Progenitor cell of endocrine pancreas (in vitro differentiated cells): ENCODE results near the gene BTBD9. TPM values are rescaled to one million over a fixed set of nuclear protein-coding genes. Genes with fewer than 3 reads are reported as not detected.

Experiments
- DNase-seq: peaks from one replicate; pipeline ENCODE4 v3.0.0; 2021; ENCODE audit warnings: low spot score; ENCODE audit not compliant: unreplicated experiment
- H3K27ac Mint-ChIP-seq: 2 replicates; pipeline ENCODE4 v1.8.0; 2021; ENCODE audit warnings: mild to moderate bottlenecking, moderate library complexity, mixed read lengths
- H3K27me3 Mint-ChIP-seq: 2 replicates; pipeline ENCODE4 v1.8.0; 2021; ENCODE audit warnings: mixed read lengths
- H3K36me3 Mint-ChIP-seq: 2 replicates; pipeline ENCODE4 v1.8.0; 2022; ENCODE audit warnings: mixed read lengths; ENCODE audit not compliant: insufficient read depth
- H3K4me1 Mint-ChIP-seq: 2 replicates; pipeline ENCODE4 v1.8.0; 2021; ENCODE audit warnings: low read depth, mixed read lengths
- H3K4me3 Mint-ChIP-seq: 2 replicates; pipeline ENCODE4 v1.8.0; 2021; ENCODE audit warnings: low read depth, mild to moderate bottlenecking, moderate library complexity, mixed read lengths
- H3K9me3 Mint-ChIP-seq: 2 replicates; pipeline ENCODE4 v1.8.0; 2021; ENCODE audit warnings: low read depth, mixed read lengths
- CTCF ChIP-seq: fragments of 200-600 bp; sonication (generic); IDR thresholded peaks from one replicate; pipeline ENCODE4 v1.5.0; 2021; ENCODE audit warnings: antibody characterized with exemption, mild to moderate bottlenecking; ENCODE audit not compliant: unreplicated experiment
- total RNA-seq: library from RNA; stranded (reverse); gene quantifications from 2 replicates; pipeline ENCODE4 v1.2.1, GENCODE V29; 2021

The BTBD9 gene
- total RNA-seq, 1 donor from 2014 or later = 25.9 TPM

- Mint-ChIP-seq H3K27me3 (no peaks in the 10 kb centered on the region), H3K4me1 (peaks cover 6% of the 10 kb centered on the region), H3K9me3 (no peaks in the 10 kb centered on the region), H3K27ac (no peak overlapping the region), H3K4me3 (no peak overlapping the region), H3K36me3 (peaks cover 2% of the 10 kb centered on the region)
- DNase-seq = no peak
- no peak for TF ChIP-seq CTCF
Measured at GRCh38 chr6:38610050-38610625, 29.6 kb downstream of the BTBD9 start.

- no peak overlapping the region for H3K27ac Mint-ChIP-seq
- DNase-seq = no peak
- no peak for TF ChIP-seq CTCF
- peaks cover 2% of the 10 kb centered on the region for H3K36me3 Mint-ChIP-seq
- H3K9me3 Mint-ChIP-seq = no peaks in the 10 kb centered on the region
- no peaks in the 10 kb centered on the region for H3K4me1 Mint-ChIP-seq
- H3K4me3 Mint-ChIP-seq = no peak overlapping the region
- no peaks in the 10 kb centered on the region for H3K27me3 Mint-ChIP-seq
Measured at GRCh38 chr6:38604700-38605099, 35.0 kb downstream of the BTBD9 start.

GRCh38 chr6:38603966-38604365 lies 35.8 kb downstream of the BTBD9 start:
- H3K36me3 Mint-ChIP-seq = peaks cover 2% of the 10 kb centered on the region
- H3K9me3 Mint-ChIP-seq = no peaks in the 10 kb centered on the region
- DNase-seq = no peak
- H3K27ac Mint-ChIP-seq = no peak overlapping the region
- H3K27me3 Mint-ChIP-seq = no peaks in the 10 kb centered on the region
- H3K4me3 Mint-ChIP-seq = no peak overlapping the region
- no peaks in the 10 kb centered on the region for H3K4me1 Mint-ChIP-seq
- no peak for TF ChIP-seq CTCF

GRCh38 chr6:38603496-38603895 lies 36.2 kb downstream of the BTBD9 start:
- Mint-ChIP-seq H3K9me3 (no peaks in the 10 kb centered on the region), H3K27me3 (no peaks in the 10 kb centered on the region), H3K27ac (no peak overlapping the region), H3K4me1 (no peaks in the 10 kb centered on the region), H3K36me3 (peaks cover 2% of the 10 kb centered on the region), H3K4me3 (no peak overlapping the region)
- no peak for TF ChIP-seq CTCF
- DNase-seq = no peak

- no peaks in the 10 kb centered on the region for H3K4me1 Mint-ChIP-seq
- no peaks in the 10 kb centered on the region for H3K9me3 Mint-ChIP-seq
- no peak for TF ChIP-seq CTCF
Measured at GRCh38 chr6:38599966-38600550, 39.7 kb downstream of the BTBD9 start.

More at GRCh38 chr6:38599966-38600550, 39.7 kb downstream of the BTBD9 start:
- Mint-ChIP-seq H3K27ac (no peak overlapping the region), H3K4me3 (no peak overlapping the region), H3K36me3 (no peaks in the 10 kb centered on the region), H3K27me3 (no peaks in the 10 kb centered on the region)
- no peak for DNase-seq
